ENCODE data around the gene FADS3.

The FADS3 gene

DNA sequence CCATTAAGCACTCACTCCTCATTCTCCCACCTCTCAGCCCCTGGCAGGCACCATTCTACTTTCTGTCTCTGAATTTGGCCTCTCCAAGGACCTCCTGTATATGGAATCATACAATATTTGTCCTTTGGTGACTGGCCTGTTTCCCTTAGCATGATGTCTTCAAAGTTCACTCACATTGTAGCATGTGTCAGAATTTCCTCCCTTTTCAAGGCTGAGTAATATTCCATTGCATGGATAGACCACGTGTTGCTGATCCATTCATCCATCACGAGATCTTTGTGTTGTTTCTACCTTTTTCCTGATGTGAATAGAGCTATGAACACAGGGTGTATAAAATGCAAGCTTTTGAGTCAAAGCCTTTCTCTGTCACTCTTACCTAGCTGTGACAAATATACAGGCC, 51.6 kb downstream of the FADS3 start:
- DNase-seq (ENCODE audit: low spot score) (no peak), FAIRE-seq (no peak)

DNA sequence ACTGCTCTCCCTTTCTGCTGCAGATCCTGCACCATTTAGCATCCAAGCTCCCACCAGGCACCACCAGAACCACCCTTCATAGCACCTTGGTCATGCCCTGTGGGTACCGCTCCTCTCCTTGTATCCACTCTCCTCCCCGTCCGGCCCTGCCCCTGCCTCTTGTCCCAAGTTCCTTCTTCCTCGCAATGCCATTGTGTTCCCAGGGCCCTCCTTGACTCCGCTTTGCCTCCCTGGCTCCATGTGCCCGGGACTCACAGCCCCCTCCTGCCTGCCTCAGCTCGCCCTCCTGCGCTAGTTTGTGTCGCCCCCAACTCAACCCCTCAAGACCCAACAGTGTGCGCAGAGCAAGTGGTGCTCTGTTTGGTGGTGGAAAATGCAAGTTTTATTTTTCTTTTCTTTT, 52.4 kb downstream of the FADS3 start:
- DNase-seq (ENCODE audit: low spot score) (no peak), FAIRE-seq (no peak)

DNA sequence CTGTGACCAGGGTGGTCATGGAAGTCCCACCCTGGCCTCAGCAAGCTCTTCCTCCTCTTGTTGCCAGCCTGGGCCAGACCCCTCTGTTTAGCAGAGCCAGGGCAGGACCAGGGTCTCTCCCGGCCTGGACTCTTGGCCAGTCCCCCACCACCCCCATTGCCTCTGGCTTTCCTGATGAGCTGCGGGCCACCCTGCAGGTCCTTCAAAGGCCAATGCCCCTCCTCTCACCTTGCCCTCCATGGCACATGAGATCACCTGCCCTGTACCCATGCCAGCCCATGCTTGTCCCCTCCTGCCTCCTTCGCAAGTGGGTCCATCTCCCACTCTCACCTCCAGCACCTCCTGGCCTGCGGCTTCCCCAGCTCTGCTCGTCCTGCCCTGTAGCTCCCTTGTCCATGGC, 52.8 kb downstream of the FADS3 start:
- no peak for FAIRE-seq

DNA sequence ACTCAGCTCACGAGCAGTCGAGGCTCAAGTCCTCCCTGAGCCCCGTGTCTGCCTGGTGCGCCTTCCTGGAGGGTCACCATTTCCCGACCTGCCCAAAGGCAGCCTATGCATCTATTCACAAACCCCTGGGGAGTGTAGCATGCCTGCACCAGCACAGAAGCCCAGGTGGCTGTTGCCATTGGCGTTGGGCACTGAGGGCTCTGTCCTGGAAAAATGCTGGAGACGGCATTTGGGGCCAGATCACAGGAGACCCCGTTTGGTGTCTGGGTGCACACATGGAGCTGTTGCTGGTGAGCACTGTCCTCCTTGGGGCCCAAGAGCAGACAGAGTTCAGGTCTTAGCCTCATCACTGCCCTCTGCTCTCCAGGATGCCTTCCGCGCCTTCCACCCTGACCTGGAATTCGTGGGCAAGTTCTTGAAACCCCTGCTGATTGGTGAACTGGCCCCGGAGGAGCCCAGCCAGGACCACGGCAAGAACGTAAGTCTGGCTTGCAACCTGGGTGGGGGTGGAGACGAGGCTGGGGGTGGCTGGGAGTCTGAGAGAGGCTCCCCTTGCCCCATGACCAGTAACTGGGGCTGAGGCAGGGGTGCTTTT, 53.8 kb downstream of the FADS3 start:
- DNase-seq (ENCODE audit: low spot score), result no peak
- FAIRE-seq, result no peak

More for the DNA sequence above, 52.8 kb downstream of the FADS3 start:
- no peak for DNase-seq (ENCODE audit: low spot score)

DNA sequence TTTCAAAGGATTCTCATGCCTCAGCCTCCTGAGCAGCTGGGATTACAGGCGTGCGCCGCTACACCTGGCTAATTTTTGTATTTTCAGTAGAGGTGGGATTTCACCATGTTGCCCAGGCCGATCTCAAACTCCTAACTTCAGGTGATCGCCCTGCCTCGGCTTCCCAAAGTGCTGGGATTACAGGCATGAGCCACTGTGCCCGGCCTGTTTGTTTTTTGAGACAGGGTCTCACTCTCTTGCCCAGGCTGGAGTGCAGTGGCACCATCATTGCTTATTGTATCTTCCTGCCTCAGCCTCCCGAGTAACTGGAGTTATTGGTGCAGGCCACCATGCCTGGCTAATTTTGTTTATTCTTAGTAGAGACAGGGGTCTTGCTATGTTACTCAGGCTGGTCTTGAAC, 55.2 kb downstream of the FADS3 start:
- FAIRE-seq (no peak), DNase-seq (ENCODE audit: low spot score) (no peak)

DNA sequence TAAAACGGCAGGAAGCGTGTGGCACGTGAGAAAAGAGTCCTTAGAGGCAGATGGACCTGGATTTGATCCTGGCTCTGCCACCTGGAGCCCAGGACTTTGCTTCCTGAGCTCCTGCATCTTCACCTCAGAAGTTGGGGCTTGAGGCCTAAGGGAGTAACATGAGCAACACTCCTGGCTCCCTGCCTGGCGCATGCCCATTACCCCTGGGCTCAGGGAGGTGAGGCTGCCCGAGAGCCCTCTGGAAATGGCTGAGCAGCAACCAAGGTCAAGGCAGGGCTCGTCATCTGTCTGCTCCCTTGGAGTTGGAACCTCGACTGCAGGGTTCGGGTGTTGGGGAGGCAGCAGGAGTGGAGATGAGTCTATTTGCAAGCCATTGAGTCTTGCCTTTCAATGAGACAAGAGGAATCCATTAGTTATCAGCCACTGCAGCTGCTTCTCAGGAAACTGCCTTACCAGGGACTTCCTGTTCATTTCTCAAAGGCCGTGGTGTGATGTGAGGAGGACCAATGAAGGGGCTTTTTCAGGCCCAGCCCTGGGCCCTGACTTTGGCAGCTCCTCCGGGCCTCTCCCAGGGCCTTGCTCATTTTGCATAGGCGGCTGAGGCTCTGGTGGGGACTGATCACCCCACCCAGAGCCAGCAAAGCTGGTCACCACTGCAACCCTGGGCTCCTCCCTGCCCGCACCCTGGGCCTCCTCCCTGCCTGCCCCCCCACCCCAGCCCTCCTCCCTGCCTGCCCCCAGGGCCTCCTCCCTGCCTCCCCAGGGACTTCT, 56.9 kb downstream of the FADS3 start:
- FAIRE-seq (no peak), DNase-seq (ENCODE audit: low spot score) (no peak)

DNA sequence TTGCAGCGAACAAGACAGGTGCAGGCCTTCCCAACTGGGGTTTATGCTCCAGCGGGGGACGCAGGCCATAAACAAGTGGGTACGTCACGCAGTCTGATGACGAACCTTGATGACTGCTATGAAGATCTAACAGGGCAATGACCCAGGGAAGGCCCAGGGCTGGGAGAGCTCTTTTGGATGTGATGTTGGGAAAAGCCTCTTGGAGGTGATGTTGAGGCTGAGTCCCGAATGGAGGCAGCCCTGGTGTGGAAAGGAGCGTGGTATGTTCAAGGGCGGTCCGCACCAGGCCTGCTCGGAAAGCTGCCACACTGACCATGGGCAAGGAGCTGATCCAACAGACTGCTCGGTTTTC, 57.4 kb downstream of the FADS3 start:
- DNase-seq (ENCODE audit: low spot score), result no peak
- no peak for FAIRE-seq

DNA sequence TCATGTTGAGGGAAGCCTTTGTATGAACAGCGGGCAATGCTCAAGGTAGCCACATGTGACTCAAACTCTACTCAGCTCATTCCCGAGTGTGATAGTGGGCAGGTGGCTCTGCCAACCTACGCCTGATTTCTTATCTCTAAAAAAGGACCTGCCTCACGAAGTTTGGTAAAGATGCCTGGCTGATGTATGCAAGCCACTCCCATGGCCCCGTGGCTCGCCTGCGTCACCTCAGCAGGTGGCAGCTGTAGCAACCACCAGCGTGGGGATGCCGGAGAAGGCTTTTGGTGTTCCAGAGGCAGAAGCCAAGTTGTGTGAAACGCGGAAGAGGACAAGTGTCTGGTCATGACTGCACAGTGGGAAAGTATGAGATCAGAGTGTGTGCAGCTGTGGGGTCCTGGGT, 57.9 kb downstream of the FADS3 start:
- FAIRE-seq, result no peak

DNA sequence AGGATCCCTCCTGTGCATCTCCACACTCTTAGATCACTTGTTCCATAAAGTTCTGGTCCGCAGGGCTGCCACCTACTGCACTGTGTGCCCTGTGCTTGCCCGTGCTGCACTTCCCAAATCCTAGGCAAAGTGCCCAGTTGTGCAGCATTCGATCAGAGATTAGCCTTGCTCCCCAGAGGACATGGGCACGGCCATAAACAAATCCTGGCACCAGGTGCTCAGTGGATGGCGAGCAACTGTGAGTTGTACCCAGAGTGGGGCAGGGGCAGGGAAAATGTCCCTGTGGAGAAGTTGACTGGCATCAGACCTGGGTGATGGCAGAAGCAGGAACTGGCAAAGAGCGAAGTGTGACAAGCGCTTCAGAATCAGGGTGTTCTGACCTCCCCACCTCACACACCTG, 58.6 kb downstream of the FADS3 start:
- no peak for FAIRE-seq
- no peak for DNase-seq (ENCODE audit: low spot score)

More for the DNA sequence above, 57.9 kb downstream of the FADS3 start:
- no peak for DNase-seq (ENCODE audit: low spot score)

DNA sequence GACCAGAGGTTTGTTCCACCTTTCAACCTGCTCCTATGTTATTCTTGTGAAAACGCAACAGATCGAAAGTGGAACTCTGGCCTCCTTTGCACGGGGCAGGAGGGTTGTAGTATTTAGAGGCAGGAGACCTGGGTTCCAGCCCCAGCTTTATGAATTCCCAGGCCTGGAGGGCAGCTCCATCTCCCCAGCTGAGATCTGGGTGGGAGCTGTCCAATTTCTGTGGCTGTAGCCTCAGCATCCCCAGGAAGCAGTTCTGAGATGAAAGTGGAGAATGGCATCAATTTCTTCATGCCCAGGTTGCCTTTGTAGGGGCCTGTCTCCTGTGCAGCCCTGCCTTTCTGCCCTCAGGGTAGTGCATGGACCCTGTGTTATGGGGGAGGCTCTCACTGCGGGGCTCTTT, 59.1 kb downstream of the FADS3 start:
- no peak for DNase-seq (ENCODE audit: low spot score)
- no peak for FAIRE-seq

DNA sequence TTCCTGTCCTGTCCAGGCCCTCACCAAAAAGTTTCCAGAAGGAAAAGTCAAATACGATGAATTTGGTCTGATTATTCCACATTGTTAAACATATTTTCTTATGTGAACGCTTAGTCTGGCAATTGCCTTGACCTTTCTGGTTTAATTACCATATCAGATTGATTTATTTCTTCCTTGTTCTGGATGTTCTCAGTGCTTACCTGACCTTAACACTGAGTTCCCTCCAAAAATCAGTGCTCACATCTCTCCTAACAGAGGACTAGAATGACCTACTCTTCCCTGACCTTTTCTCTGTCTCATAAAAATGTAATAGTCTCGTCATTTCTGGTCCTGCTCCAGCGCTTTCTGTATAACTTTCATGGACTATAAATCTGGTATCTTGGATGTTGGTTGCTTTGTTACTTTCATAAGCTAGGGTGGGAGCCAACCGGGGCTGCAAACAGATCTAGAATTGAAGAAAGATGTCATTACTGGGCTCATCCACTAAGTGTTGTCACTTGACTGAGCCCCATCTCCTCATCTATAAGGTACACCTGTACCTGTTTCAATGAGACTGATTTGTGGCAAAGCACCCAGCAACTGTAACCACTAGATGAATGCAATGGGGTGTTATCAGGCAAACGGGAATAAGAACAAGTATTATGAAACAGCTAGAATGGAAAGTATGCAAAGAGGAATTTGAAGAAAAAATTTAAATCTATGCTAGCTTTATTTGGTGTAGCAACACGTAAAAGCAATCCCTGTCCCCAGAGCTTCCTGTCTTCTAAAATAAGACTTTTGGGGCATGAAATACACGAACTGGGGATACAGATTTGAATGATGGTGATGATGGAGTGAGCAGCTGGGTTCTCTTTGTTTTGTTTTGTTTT, 60.9 kb downstream of the FADS3 start:
- no peak for DNase-seq (ENCODE audit: low spot score)
- FAIRE-seq, result no peak

DNA sequence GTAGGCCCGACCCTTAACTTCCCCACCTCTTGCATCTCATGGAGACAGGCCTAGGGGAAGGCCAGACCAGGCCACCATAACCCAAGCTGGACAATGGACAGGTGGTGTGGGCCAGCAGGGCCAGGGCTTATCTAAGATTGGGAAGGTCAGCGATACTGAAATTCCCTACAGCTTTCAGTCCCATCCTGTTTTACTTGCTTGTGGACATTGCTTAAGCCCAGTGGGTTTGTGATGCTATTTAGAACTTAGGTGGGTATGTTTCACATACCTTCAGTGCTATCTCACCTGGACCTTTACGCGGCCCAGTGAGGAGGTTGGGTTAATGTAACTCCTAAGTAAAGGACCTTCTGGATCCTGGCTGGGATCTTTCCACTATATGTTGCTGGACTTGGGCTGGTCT, 61.5 kb downstream of the FADS3 start:
- DNase-seq (ENCODE audit: low spot score) (no peak), FAIRE-seq (no peak)

DNA sequence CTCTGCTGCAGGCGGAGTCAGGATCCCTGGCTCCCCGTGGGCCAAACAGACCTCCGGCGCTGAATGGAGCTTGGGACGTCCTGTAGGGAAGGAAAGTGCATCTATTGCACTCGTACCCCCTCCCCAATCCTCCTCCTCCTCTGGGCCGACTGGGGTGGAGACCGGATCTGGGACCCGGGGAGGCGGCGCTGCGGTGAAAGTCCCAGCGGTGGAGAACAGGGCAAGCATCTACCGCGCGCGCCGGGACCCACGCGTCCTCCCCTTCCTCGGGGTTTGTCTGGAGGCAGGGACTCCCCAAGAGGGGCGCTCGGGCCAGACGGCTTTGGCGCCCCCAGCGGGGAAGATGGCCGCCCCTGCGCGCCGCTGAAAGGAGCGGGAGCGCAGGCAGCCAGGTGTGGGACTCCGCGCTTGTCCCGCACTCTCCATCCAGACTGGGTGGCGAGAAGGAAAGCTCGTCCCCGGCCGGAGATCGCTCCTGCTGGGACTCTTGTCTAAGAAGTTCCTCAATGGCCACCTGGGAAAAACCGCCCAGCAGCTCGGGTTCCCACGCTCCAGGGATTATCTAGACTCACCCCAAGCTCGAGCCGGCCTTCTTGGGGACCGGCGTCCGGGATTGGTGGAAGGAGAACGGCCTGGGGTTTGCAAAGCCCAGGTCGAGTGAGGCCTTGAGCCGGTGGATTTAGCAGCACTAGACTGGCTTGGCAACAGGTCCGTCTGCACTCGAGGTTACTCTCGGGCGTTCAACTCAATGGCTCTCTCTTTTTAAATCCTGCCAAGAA, 62.5 kb downstream of the FADS3 start:
- peak; percentile 68 for DNase-seq (ENCODE audit: low spot score)
- no peak for FAIRE-seq

DNA sequence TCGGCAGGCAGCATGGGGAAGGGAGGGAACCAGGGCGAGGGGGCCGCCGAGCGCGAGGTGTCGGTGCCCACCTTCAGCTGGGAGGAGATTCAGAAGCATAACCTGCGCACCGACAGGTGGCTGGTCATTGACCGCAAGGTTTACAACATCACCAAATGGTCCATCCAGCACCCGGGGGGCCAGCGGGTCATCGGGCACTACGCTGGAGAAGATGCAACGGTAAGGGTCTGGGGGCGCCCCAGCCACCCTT, 63.0 kb downstream of the FADS3 start:
- FAIRE-seq, result no peak
- no peak for DNase-seq (ENCODE audit: low spot score)

DNA sequence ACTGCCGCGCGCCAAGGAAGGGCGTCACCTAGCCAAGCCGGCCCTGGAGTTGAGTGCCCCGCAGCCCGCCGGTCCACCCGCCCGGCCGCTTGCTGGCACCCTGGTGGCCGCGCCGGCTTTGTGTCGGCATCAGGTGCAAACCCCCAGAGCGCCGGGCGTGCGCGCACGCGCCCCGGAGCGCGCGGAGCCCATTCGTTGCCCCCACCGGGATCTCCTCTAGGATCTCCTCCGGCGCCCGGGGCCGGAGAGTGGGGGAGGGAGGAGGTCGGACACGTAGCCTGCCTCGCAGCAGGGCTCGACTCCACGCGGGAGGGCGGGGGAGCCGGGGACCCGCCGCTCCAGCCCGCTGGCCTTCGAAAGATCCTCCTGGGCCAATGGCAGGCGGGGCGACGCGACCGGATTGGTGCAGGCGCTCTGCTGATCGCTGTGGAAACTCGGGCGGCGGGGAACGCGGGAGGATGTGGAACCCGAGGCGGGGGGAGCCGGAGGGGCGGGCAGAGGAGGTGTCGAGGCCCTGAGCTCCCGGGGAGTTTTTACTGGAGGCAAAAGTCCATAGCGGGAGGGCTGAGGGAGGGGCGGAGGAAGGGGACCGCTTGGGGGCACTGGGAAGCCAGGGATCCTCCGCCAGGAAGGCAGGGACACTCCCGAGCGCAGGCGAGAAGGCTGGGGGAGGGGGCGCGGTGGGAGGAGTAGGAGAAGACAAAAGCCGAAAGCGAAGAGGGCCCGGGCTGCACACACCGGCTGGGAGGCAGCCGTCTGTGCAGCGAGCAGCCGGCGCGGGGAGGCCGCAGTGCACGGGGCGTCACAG, 63.6 kb downstream of the FADS3 start, which contains the start of gene FADS2:
FADS2 (plus strand) TSS at position 730 of the 808 bp plus-strand sequence. CDS start 91 bp downstream, outside the sequence.
- FAIRE-seq (peak; percentile 61), DNase-seq (ENCODE audit: low spot score) (peak; percentile 94)

DNA sequence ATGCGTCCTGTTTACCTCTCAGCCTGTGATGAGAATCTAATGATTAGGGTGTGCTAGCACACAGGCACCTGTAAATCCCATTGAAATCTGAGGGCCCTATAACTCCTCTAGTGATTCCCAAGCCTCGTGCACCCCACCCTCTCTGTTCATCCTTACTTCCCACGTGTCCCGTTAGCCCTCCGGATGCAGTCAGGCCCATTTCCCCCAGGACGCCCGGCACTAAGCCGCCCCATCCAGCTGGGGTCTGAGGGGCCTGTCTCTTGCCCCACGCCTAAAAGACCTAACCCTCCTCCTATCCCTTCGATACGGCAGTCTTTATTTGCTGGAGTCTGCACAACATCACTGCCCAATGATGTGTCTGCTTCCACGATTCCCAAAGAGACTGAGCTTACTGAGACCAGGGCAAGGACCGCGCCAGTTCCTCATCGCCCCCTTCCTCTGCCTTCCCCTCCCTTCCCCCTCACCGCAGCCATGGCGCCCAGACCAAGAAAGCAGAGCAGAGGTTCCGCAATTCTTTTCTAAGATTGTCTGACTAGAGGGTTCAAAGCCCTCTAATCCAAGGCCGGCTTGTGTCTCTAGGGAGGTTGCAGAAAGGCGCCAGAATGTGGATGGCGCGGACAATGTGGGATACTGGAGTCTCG, 64.3 kb downstream of the FADS3 start:
- FAIRE-seq (no peak), DNase-seq (ENCODE audit: low spot score) (no peak)
